Transverse colon (tissue), 4 donors: ENCODE results near the gene SLC24A3.

Source experiments
- CTCF ChIP-seq, 5 experiments: fragments of 200-600 bp in 3 of 5; fragments of 450-650 bp in 2 of 5; sonication (generic) in 3 of 5; IDR thresholded peaks; 1 replicate in 2 of 5; 2 replicates in 3 of 5; pipeline ENCODE4 v1.5.1; 2016 to 2017; ENCODE audit warnings: antibody characterized with exemption in 5 of 5, inconsistent platforms in 3 of 5, mild to moderate bottlenecking in 2 of 5, moderate library complexity in 1 of 5
- EP300 ChIP-seq: sonication (generic); formaldehyde crosslinking; IDR thresholded peaks from one replicate; pipeline ENCODE4 v1.6.1; 2017; ENCODE audit warnings: antibody characterized with exemption, low read depth
- POLR2A ChIP-seq: fragments of 450-650 bp; IDR thresholded peaks from one replicate; pipeline ENCODE4 v1.6.1; 2016; ENCODE audit warnings: antibody characterized with exemption, mild to moderate bottlenecking, moderate library complexity
- POLR2AphosphoS5 ChIP-seq, 3 donors: sonication (generic); formaldehyde crosslinking; IDR thresholded peaks; one replicate each; pipeline ENCODE4 v1.6.1; 2016; ENCODE audit warnings: antibody characterized with exemption in 3 of 3

- TF ChIP-seq EP300 (no peak), CTCF (IDR thresholded peaks at IDR 0.05) (no peak), POLR2AphosphoS5 (IDR thresholded peaks at IDR 0.05) (no peak), POLR2A (no peak)
Measured at GRCh38 chr20:19555726-19556125, 343.3 kb downstream of the SLC24A3 start.
